ENCODE results near the gene KLK11.

Gene KLK11

GRCh38 chr19:51026554-51026831 lies at the start of gene KLK11:
Gene KLK11 (minus strand): TSS chr19:51026616. CDS start chr19:51025631, 985 bp downstream.
- no peak for DNase-seq (ENCODE audit: low read depth)
- TF ChIP-seq CTCF (IDR thresholded peaks at IDR 0.05; ENCODE audit: low read depth, low read length, missing control alignments), result no peak
- no peak within 1 kb of the TSS for H3K4me3 ChIP-seq (ENCODE audit: low read depth, low read length)

GRCh38 chr19:51075998-51076397 lies 49.6 kb upstream of the KLK11 start:
- no peak for DNase-seq (ENCODE audit: low read depth)
- no peak overlapping the region for H3K4me3 ChIP-seq (ENCODE audit: low read depth, low read length)
- TF ChIP-seq CTCF (IDR thresholded peaks at IDR 0.05; ENCODE audit: low read depth, low read length, missing control alignments), result no peak

- TF ChIP-seq CTCF (IDR thresholded peaks at IDR 0.05; ENCODE audit: low read depth, low read length, missing control alignments), result no peak
- DNase-seq (ENCODE audit: low read depth), result no peak
- H3K4me3 ChIP-seq (ENCODE audit: low read depth, low read length), result no peak overlapping the region
Measured at GRCh38 chr19:51071095-51071405, 44.6 kb upstream of the KLK11 start.

GRCh38 chr19:51070334-51071094 lies 44.1 kb upstream of the KLK11 start:
- TF ChIP-seq CTCF (IDR thresholded peaks at IDR 0.05; ENCODE audit: low read depth, low read length, missing control alignments), result no peak
- no peak for DNase-seq (ENCODE audit: low read depth)
- H3K4me3 ChIP-seq (ENCODE audit: low read depth, low read length), result no peak overlapping the region

- H3K4me3 ChIP-seq (ENCODE audit: low read depth, low read length), result no peak overlapping the region
- no peak for DNase-seq (ENCODE audit: low read depth)
- no peak for TF ChIP-seq CTCF (IDR thresholded peaks at IDR 0.05; ENCODE audit: low read depth, low read length, missing control alignments)
Measured at GRCh38 chr19:51066393-51067186, 40.2 kb upstream of the KLK11 start.

- TF ChIP-seq CTCF (IDR thresholded peaks at IDR 0.05; ENCODE audit: low read depth, low read length, missing control alignments), result no peak
- no peak overlapping the region for H3K4me3 ChIP-seq (ENCODE audit: low read depth, low read length)
Measured at GRCh38 chr19:51065221-51065960, 39.0 kb upstream of the KLK11 start.

More at GRCh38 chr19:51065221-51065960, 39.0 kb upstream of the KLK11 start:
- DNase-seq (ENCODE audit: low read depth), result no peak

All from GM12864 (cell line).